Keratinocyte (primary cell): Measurements from ENCODE around the gene PAX8.

Experiments
- EZH2 ChIP-seq: IDR thresholded peaks from one replicate; pipeline ENCODE4 v1.6.1; 2012; ENCODE audit warnings: inconsistent platforms, mild to moderate bottlenecking, low read length, moderate library complexity
- TF ChIP-seq, protein P1 (sequence below), 3 experiments: IDR thresholded peaks in 1 of 3; conservative IDR thresholded peaks in 1 of 3; optimal IDR thresholded peaks in 1 of 3; 2 replicates in 2 of 3; 3 replicates in 1 of 3; pipeline versions ENCODE3 to v1.5.1; 2011; ENCODE audit warnings: low read length in 3 of 3, mild to moderate bottlenecking in 3 of 3, moderate library complexity in 2 of 3, control low read depth in 1 of 3, inconsistent platforms in 1 of 3; ENCODE audit not compliant: insufficient read depth in 2 of 3; ENCODE audit errors: extremely low read depth in 1 of 3

DNA sequence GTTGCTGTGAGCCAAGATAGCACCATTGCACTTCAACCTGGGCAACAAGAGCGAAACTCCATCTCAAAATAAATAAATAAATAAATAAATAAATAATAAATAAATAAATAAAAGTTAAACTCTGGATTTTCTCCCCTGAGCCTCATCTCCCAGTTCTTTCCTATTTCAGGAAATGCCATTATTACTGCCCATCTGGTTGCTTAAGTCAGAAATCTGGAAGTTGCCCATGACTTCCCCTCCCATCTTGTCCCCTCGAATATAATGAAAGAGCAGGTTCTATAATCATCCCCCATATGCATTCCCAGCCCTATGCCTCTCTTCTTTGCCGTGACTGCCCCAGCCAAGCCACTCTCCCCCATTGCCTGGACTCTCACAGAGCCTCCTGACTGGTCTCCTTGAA lies 109.1 kb downstream of the PAX8 start:
- TF ChIP-seq, protein P1, sequence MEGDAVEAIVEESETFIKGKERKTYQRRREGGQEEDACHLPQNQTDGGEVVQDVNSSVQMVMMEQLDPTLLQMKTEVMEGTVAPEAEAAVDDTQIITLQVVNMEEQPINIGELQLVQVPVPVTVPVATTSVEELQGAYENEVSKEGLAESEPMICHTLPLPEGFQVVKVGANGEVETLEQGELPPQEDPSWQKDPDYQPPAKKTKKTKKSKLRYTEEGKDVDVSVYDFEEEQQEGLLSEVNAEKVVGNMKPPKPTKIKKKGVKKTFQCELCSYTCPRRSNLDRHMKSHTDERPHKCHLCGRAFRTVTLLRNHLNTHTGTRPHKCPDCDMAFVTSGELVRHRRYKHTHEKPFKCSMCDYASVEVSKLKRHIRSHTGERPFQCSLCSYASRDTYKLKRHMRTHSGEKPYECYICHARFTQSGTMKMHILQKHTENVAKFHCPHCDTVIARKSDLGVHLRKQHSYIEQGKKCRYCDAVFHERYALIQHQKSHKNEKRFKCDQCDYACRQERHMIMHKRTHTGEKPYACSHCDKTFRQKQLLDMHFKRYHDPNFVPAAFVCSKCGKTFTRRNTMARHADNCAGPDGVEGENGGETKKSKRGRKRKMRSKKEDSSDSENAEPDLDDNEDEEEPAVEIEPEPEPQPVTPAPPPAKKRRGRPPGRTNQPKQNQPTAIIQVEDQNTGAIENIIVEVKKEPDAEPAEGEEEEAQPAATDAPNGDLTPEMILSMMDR (optimal IDR thresholded peaks at IDR 0.05 in 1 of 3, IDR thresholded peaks at IDR 0.05 in 1 of 3, conservative IDR thresholded peaks at IDR 0.05 in 1 of 3; ENCODE audit: extremely low read depth in 1 of 3, insufficient read depth in 2 of 3, low read length in 3 of 3) = no peak
- TF ChIP-seq EZH2 = no peak
